ENCODE results near the gene DCAF11.

The DCAF11 gene

GRCh38 chr14:24085215-24085614 is 29.4 kb upstream of the DCAF11 start:
- Histone ChIP-seq H4K91ac (ENCODE audit: low read depth, low read length) (no peak overlapping the region), H2AK5ac (ENCODE audit: low read length) (no peak overlapping the region), H2AFZ (ENCODE audit: insufficient read depth, low read length, poor library complexity) (no peak overlapping the region), H3K18ac (ENCODE audit: low read length) (no peak overlapping the region), H3K79me1 (ENCODE audit: low read length) (no peaks in the 10 kb centered on the region), H2BK5ac (ENCODE audit: low read depth, low read length, poor library complexity) (no peak overlapping the region), H3K4me3 (ENCODE audit: low read depth, low read length) (no peak overlapping the region), H3K23ac (ENCODE audit: low read length) (no peak overlapping the region), H3K4me2 (ENCODE audit: low read length) (no peak overlapping the region), H3K9me3 (ENCODE audit: insufficient read depth, low read depth, low read length) (no peaks in the 10 kb centered on the region), H2BK12ac (ENCODE audit: low read length) (no peak overlapping the region), H4K8ac (ENCODE audit: low read depth, low read length) (no peak overlapping the region), H4K12ac (ENCODE audit: low read depth, low read length) (no peak overlapping the region), H3K4ac (ENCODE audit: low read depth, low read length) (no peak overlapping the region), H3K27ac (ENCODE audit: low read depth, low read length) (no peak overlapping the region), H3K4me1 (ENCODE audit: control insufficient read depth in 1 of 2, insufficient read depth in 2 of 2, low read length in 2 of 2) (peaks cover 3 to 6% of the 10 kb centered on the region in 2 experiments), H3K27me3 (ENCODE audit: insufficient read depth, low read length) (peaks cover 13% of the 10 kb centered on the region), H2BK120ac (ENCODE audit: insufficient read depth, low read length, poor library complexity) (no peak overlapping the region), H3K14ac (ENCODE audit: low read length) (no peak overlapping the region), H3K36me3 (ENCODE audit: control insufficient read depth in 1 of 2, insufficient read depth in 2 of 2, low read length in 2 of 2) (no peaks in the 10 kb centered on the region), H3K79me2 (ENCODE audit: control insufficient read depth, insufficient read depth, low read length, poor library complexity) (no peaks in the 10 kb centered on the region), H3K9ac (ENCODE audit: low read length) (no peak overlapping the region)
- no peak for DNase-seq
- no CpG with 5 or more reads among the region's 3 CpGs for WGBS (ENCODE audit: extremely low coverage, insufficient coverage, insufficient read length)

DNA sequence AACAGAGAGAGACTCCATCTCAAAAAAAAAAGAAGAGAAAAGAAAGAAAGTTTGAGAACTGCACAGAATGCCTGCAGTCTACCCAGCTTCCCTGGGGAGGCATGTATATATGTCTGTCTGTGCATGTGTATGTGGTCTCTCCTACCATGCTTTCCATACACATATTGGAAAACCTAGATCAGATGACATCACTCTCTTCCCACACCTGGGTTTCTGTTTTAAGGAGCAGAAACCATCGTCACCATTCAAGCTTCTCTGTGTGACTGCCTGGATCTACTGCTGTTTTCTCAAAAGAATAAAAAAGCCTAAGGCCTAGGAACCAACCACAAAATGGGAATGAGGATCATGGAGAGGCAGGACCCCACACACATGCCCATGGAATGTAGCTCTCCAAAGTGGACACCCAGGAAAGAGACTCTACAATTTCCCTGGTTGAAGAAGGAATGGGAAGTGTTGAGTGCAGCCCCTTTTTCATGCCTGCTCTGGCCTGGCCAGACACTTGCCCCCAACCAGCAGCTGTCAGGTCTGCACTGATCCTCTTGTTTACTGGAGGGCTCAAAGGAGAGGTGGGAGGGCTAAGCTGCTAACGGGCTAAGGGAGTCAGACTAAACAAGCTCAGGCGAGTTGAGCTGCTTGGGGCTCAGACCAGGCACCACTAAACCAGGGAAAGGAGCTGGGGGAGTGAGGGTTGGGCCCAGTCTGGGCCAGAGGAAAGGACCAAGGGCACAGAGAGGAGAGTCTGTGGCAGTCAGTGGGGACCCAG is 28.2 kb upstream of the DCAF11 start:
- Histone ChIP-seq H3K23ac (ENCODE audit: low read length) (no peak overlapping the region), H3K4ac (ENCODE audit: low read depth, low read length) (no peak overlapping the region), H3K4me2 (ENCODE audit: low read length) (no peak overlapping the region), H3K79me2 (ENCODE audit: control insufficient read depth, insufficient read depth, low read length, poor library complexity) (no peaks in the 10 kb centered on the region), H3K4me1 (ENCODE audit: control insufficient read depth in 1 of 2, insufficient read depth in 2 of 2, low read length in 2 of 2) (peaks cover 0 to under 1% of the 10 kb centered on the region in 2 experiments), H3K4me3 (ENCODE audit: low read depth, low read length) (no peak overlapping the region), H2BK5ac (ENCODE audit: low read depth, low read length, poor library complexity) (no peak overlapping the region), H3K27ac (ENCODE audit: low read depth, low read length) (no peak overlapping the region), H3K18ac (ENCODE audit: low read length) (no peak overlapping the region), H2BK120ac (ENCODE audit: insufficient read depth, low read length, poor library complexity) (no peak overlapping the region), H4K91ac (ENCODE audit: low read depth, low read length) (no peak overlapping the region), H3K14ac (ENCODE audit: low read length) (no peak overlapping the region), H3K9me3 (ENCODE audit: insufficient read depth, low read depth, low read length) (no peaks in the 10 kb centered on the region), H2AFZ (ENCODE audit: insufficient read depth, low read length, poor library complexity) (no peak overlapping the region), H3K79me1 (ENCODE audit: low read length) (no peaks in the 10 kb centered on the region), H3K36me3 (ENCODE audit: control insufficient read depth in 1 of 2, insufficient read depth in 2 of 2, low read length in 2 of 2) (no peaks in the 10 kb centered on the region), H2AK5ac (ENCODE audit: low read length) (no peak overlapping the region), H3K27me3 (ENCODE audit: insufficient read depth, low read length) (peaks cover 5% of the 10 kb centered on the region), H2BK12ac (ENCODE audit: low read length) (no peak overlapping the region), H4K8ac (ENCODE audit: low read depth, low read length) (no peak overlapping the region), H4K12ac (ENCODE audit: low read depth, low read length) (no peak overlapping the region), H3K9ac (ENCODE audit: low read length) (no peak overlapping the region)
- DNase-seq, result no peak
- no CpG with 5 or more reads among the region's 3 CpGs for WGBS (ENCODE audit: extremely low coverage, insufficient coverage, insufficient read length)

DNA sequence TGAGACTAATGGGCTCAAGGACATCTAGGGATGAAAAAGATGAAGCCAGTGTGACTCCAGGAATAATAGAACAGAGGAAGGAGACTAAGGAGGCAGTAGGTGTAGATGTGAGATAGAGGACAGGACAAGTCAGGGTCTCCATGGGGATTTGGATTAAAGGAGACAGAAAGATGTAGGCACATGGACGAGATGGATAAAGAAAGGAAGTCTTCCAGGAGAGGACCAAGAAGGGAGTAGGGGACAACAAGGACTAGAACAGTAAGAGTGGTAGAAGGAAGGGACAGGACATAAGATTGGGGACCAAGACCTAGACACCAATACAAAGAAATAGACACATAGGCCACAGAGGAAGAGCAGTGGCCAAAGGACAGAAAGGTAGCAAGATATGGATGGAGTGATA is 27.6 kb upstream of the DCAF11 start:
- H4K91ac ChIP-seq (ENCODE audit: low read depth, low read length), result no peak overlapping the region
- no peak overlapping the region for H2AFZ ChIP-seq (ENCODE audit: insufficient read depth, low read length, poor library complexity)
- WGBS (ENCODE audit: extremely low coverage, insufficient coverage, insufficient read length), result no CpG with 5 or more reads among the region's 1 CpG
- no peak overlapping the region for H4K12ac ChIP-seq (ENCODE audit: low read depth, low read length)
- no peak overlapping the region for H3K4me3 ChIP-seq (ENCODE audit: low read depth, low read length)
- H3K79me2 ChIP-seq (ENCODE audit: control insufficient read depth, insufficient read depth, low read length, poor library complexity), result no peaks in the 10 kb centered on the region
- no peak overlapping the region for H3K4ac ChIP-seq (ENCODE audit: low read depth, low read length)
- H3K27ac ChIP-seq (ENCODE audit: low read depth, low read length), result no peak overlapping the region
- no peak for DNase-seq
- no peak overlapping the region for H3K9ac ChIP-seq (ENCODE audit: low read length)
- H3K27me3 ChIP-seq (ENCODE audit: insufficient read depth, low read length), result no peaks in the 10 kb centered on the region
- H2BK5ac ChIP-seq (ENCODE audit: low read depth, low read length, poor library complexity), result no peak overlapping the region
- no peak overlapping the region for H3K23ac ChIP-seq (ENCODE audit: low read length)
- no peaks in the 10 kb centered on the region for H3K4me1 ChIP-seq (ENCODE audit: control insufficient read depth in 1 of 2, insufficient read depth in 2 of 2, low read length in 2 of 2)
- H3K36me3 ChIP-seq (ENCODE audit: control insufficient read depth in 1 of 2, insufficient read depth in 2 of 2, low read length in 2 of 2), result no peaks in the 10 kb centered on the region
- H3K14ac ChIP-seq (ENCODE audit: low read length), result no peak overlapping the region
- H3K79me1 ChIP-seq (ENCODE audit: low read length), result no peaks in the 10 kb centered on the region
- H3K18ac ChIP-seq (ENCODE audit: low read length), result no peak overlapping the region
- H4K8ac ChIP-seq (ENCODE audit: low read depth, low read length), result no peak overlapping the region
- H2BK12ac ChIP-seq (ENCODE audit: low read length), result no peak overlapping the region
- no peak overlapping the region for H2BK120ac ChIP-seq (ENCODE audit: insufficient read depth, low read length, poor library complexity)
- H2AK5ac ChIP-seq (ENCODE audit: low read length), result no peak overlapping the region
- H3K4me2 ChIP-seq (ENCODE audit: low read length), result no peak overlapping the region
- H3K9me3 ChIP-seq (ENCODE audit: insufficient read depth, low read depth, low read length), result no peaks in the 10 kb centered on the region

DNA sequence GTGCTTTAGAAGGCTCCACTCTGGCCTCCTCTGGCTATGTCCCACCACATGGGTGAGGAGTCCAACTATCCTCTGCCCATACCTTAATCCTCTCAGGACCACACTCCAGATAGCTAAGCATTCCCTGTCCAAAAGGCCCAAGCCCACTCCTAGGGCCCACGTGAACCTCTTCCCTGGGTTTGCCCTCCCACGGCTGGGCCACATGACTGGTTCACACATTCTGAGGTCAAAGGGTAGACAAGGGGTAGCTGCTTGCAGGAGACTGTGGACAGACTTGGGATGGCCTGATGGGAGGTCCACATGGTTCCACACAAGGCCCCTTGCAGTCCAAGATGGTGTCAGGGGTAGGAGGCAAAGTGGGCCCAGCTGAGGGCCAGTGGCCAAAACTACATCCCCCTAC is 26.5 kb upstream of the DCAF11 start:
- H3K23ac ChIP-seq (ENCODE audit: low read length), result no peak overlapping the region
- H3K18ac ChIP-seq (ENCODE audit: low read length), result no peak overlapping the region
- no peak overlapping the region for H2AFZ ChIP-seq (ENCODE audit: insufficient read depth, low read length, poor library complexity)
- no peak overlapping the region for H3K14ac ChIP-seq (ENCODE audit: low read length)
- no peak overlapping the region for H2BK120ac ChIP-seq (ENCODE audit: insufficient read depth, low read length, poor library complexity)
- H3K4me3 ChIP-seq (ENCODE audit: low read depth, low read length), result no peak overlapping the region
- H3K9me3 ChIP-seq (ENCODE audit: insufficient read depth, low read depth, low read length), result no peaks in the 10 kb centered on the region
- no peaks in the 10 kb centered on the region for H3K27me3 ChIP-seq (ENCODE audit: insufficient read depth, low read length)
- H3K36me3 ChIP-seq (ENCODE audit: control insufficient read depth in 1 of 2, insufficient read depth in 2 of 2, low read length in 2 of 2), result no peaks in the 10 kb centered on the region
- no peak overlapping the region for H4K12ac ChIP-seq (ENCODE audit: low read depth, low read length)
- H3K4me2 ChIP-seq (ENCODE audit: low read length), result no peak overlapping the region
- no CpG with 5 or more reads among the region's 2 CpGs for WGBS (ENCODE audit: extremely low coverage, insufficient coverage, insufficient read length)
- no peak overlapping the region for H3K4ac ChIP-seq (ENCODE audit: low read depth, low read length)
- H2AK5ac ChIP-seq (ENCODE audit: low read length), result no peak overlapping the region
- no peak overlapping the region for H2BK12ac ChIP-seq (ENCODE audit: low read length)
- H3K9ac ChIP-seq (ENCODE audit: low read length), result no peak overlapping the region
- no peak overlapping the region for H4K91ac ChIP-seq (ENCODE audit: low read depth, low read length)
- no peak for DNase-seq
- H3K79me2 ChIP-seq (ENCODE audit: control insufficient read depth, insufficient read depth, low read length, poor library complexity), result no peaks in the 10 kb centered on the region
- H2BK5ac ChIP-seq (ENCODE audit: low read depth, low read length, poor library complexity), result no peak overlapping the region
- H3K4me1 ChIP-seq (ENCODE audit: control insufficient read depth in 1 of 2, insufficient read depth in 2 of 2, low read length in 2 of 2), result no peaks in the 10 kb centered on the region
- H3K27ac ChIP-seq (ENCODE audit: low read depth, low read length), result no peak overlapping the region
- H3K79me1 ChIP-seq (ENCODE audit: low read length), result no peaks in the 10 kb centered on the region
- H4K8ac ChIP-seq (ENCODE audit: low read depth, low read length), result no peak overlapping the region
